ENCODE data around the gene LRG1. TPM values are rescaled to one million over a fixed set of nuclear protein-coding genes. Genes with fewer than 3 reads are reported as not detected.

The LRG1 gene
- total and polyA plus RNA-seq, 2 of the 13 experiments (the other 11 are each of a cell fraction or from before 2014, with no cell fraction given) = 12.0 to 39.3 TPM

- TF ChIP-seq, protein P1, sequence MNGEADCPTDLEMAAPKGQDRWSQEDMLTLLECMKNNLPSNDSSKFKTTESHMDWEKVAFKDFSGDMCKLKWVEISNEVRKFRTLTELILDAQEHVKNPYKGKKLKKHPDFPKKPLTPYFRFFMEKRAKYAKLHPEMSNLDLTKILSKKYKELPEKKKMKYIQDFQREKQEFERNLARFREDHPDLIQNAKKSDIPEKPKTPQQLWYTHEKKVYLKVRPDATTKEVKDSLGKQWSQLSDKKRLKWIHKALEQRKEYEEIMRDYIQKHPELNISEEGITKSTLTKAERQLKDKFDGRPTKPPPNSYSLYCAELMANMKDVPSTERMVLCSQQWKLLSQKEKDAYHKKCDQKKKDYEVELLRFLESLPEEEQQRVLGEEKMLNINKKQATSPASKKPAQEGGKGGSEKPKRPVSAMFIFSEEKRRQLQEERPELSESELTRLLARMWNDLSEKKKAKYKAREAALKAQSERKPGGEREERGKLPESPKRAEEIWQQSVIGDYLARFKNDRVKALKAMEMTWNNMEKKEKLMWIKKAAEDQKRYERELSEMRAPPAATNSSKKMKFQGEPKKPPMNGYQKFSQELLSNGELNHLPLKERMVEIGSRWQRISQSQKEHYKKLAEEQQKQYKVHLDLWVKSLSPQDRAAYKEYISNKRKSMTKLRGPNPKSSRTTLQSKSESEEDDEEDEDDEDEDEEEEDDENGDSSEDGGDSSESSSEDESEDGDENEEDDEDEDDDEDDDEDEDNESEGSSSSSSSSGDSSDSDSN (CRISPR knock-in tag; IDR thresholded peaks at IDR 0.05) = peak; percentile 26; the same call in 1 of the 2 replicates
- TF ChIP-seq JARID2 (CRISPR knock-in tag; IDR thresholded peaks at IDR 0.05; ENCODE audit: insufficient replicate concordance) = peak; percentile 46
- TF ChIP-seq PPARG (CRISPR knock-in tag; conservative IDR thresholded peaks at IDR 0.05) = peak; percentile 59
- no peak for TF ChIP-seq ZNF703 (CRISPR knock-in tag; IDR thresholded peaks at IDR 0.05; ENCODE audit: borderline replicate concordance)
- TF ChIP-seq, protein P2, sequence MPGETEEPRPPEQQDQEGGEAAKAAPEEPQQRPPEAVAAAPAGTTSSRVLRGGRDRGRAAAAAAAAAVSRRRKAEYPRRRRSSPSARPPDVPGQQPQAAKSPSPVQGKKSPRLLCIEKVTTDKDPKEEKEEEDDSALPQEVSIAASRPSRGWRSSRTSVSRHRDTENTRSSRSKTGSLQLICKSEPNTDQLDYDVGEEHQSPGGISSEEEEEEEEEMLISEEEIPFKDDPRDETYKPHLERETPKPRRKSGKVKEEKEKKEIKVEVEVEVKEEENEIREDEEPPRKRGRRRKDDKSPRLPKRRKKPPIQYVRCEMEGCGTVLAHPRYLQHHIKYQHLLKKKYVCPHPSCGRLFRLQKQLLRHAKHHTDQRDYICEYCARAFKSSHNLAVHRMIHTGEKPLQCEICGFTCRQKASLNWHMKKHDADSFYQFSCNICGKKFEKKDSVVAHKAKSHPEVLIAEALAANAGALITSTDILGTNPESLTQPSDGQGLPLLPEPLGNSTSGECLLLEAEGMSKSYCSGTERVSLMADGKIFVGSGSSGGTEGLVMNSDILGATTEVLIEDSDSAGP (CRISPR knock-in tag; IDR thresholded peaks at IDR 0.05; ENCODE audit: borderline replicate concordance) = no peak
- TF ChIP-seq TRIM24 (CRISPR knock-in tag; IDR thresholded peaks at IDR 0.05) = 0 out of 2 replicates have a peak, but pooled peaks have one; percentile 6
- peak; percentile 63; the same call in 1 of the 2 replicates for TF ChIP-seq PITX1 (CRISPR knock-in tag; IDR thresholded peaks at IDR 0.05)
- TF ChIP-seq ZNF549 (CRISPR knock-in tag; IDR thresholded peaks at IDR 0.05) = no peak
- TF ChIP-seq, protein P3, sequence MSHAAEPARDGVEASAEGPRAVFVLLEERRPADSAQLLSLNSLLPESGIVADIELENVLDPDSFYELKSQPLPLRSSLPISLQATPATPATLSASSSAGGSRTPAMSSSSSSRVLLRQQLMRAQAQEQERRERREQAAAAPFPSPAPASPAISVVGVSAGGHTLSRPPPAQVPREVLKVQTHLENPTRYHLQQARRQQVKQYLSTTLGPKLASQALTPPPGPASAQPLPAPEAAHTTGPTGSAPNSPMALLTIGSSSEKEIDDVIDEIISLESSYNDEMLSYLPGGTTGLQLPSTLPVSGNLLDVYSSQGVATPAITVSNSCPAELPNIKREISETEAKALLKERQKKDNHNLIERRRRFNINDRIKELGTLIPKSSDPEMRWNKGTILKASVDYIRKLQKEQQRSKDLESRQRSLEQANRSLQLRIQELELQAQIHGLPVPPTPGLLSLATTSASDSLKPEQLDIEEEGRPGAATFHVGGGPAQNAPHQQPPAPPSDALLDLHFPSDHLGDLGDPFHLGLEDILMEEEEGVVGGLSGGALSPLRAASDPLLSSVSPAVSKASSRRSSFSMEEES (CRISPR knock-in tag; IDR thresholded peaks at IDR 0.05) = 0 out of 2 replicates have a peak, but pooled peaks have one; percentile 25
- TF ChIP-seq ZNF644 (CRISPR knock-in tag; IDR thresholded peaks at IDR 0.05; ENCODE audit: low read depth) = 0 out of 2 replicates have a peak, but pooled peaks have one; percentile 48
- no peak for TF ChIP-seq MED8 (CRISPR knock-in tag; IDR thresholded peaks at IDR 0.05; ENCODE audit: insufficient replicate concordance)
- peak; percentile 70 for TF ChIP-seq SALL1 (CRISPR knock-in tag; IDR thresholded peaks at IDR 0.05)
- TF ChIP-seq, protein P4, sequence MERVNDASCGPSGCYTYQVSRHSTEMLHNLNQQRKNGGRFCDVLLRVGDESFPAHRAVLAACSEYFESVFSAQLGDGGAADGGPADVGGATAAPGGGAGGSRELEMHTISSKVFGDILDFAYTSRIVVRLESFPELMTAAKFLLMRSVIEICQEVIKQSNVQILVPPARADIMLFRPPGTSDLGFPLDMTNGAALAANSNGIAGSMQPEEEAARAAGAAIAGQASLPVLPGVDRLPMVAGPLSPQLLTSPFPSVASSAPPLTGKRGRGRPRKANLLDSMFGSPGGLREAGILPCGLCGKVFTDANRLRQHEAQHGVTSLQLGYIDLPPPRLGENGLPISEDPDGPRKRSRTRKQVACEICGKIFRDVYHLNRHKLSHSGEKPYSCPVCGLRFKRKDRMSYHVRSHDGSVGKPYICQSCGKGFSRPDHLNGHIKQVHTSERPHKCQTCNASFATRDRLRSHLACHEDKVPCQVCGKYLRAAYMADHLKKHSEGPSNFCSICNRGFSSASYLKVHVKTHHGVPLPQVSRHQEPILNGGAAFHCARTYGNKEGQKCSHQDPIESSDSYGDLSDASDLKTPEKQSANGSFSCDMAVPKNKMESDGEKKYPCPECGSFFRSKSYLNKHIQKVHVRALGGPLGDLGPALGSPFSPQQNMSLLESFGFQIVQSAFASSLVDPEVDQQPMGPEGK (CRISPR knock-in tag; IDR thresholded peaks at IDR 0.05) = peak; percentile 70
- TF ChIP-seq MEIS2 (CRISPR knock-in tag; IDR thresholded peaks at IDR 0.05) = 0 out of 2 replicates have a peak, but pooled peaks have one; percentile 21
- TF ChIP-seq SMARCC2 (IDR thresholded peaks at IDR 0.05) = no peak
- TF ChIP-seq, protein P5, sequence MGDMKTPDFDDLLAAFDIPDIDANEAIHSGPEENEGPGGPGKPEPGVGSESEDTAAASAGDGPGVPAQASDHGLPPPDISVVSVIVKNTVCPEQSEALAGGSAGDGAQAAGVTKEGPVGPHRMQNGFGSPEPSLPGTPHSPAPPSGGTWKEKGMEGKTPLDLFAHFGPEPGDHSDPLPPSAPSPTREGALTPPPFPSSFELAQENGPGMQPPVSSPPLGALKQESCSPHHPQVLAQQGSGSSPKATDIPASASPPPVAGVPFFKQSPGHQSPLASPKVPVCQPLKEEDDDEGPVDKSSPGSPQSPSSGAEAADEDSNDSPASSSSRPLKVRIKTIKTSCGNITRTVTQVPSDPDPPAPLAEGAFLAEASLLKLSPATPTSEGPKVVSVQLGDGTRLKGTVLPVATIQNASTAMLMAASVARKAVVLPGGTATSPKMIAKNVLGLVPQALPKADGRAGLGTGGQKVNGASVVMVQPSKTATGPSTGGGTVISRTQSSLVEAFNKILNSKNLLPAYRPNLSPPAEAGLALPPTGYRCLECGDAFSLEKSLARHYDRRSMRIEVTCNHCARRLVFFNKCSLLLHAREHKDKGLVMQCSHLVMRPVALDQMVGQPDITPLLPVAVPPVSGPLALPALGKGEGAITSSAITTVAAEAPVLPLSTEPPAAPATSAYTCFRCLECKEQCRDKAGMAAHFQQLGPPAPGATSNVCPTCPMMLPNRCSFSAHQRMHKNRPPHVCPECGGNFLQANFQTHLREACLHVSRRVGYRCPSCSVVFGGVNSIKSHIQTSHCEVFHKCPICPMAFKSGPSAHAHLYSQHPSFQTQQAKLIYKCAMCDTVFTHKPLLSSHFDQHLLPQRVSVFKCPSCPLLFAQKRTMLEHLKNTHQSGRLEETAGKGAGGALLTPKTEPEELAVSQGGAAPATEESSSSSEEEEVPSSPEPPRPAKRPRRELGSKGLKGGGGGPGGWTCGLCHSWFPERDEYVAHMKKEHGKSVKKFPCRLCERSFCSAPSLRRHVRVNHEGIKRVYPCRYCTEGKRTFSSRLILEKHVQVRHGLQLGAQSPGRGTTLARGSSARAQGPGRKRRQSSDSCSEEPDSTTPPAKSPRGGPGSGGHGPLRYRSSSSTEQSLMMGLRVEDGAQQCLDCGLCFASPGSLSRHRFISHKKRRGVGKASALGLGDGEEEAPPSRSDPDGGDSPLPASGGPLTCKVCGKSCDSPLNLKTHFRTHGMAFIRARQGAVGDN (CRISPR knock-in tag; IDR thresholded peaks at IDR 0.05) = peak; percentile 74
- TF ChIP-seq ZBTB7B (CRISPR knock-in tag; IDR thresholded peaks at IDR 0.05) = peak; percentile 87
Measured at GRCh38 chr19:4523306-4524110, 16.3 kb downstream of the LRG1 start (continued).
